ENCODE measurements around the gene TMEM147. TPM values are rescaled to one million over a fixed set of nuclear protein-coding genes. Genes with fewer than 3 reads are reported as not detected.

The TMEM147 gene
- total and polyA plus RNA-seq, 10 of the 15 experiments (the other 5 are each of a cell fraction or from before 2014, with no cell fraction given), result 53.4 to 145 (median 79.3) TPM

DNA sequence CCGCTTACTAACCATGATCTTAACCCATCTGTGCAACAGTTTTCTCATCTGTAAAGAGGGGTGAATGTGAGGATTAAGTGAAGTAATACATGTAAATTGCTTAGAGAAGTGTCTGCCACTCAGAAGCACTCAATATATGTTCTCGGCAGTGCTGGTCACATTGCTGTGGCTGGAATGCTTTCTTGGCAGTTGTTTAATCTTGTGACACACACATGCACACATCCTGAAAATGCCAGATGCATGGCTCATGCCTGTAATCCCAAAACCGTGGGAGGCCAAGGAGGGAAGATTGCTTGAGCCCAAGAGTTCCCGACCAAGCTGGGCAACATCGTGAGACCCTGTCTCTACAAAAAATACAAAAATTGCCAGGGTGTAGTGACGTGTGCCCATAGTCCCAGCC, 27.1 kb upstream of the TMEM147 start (continued):
- TF ChIP-seq, protein P1, sequence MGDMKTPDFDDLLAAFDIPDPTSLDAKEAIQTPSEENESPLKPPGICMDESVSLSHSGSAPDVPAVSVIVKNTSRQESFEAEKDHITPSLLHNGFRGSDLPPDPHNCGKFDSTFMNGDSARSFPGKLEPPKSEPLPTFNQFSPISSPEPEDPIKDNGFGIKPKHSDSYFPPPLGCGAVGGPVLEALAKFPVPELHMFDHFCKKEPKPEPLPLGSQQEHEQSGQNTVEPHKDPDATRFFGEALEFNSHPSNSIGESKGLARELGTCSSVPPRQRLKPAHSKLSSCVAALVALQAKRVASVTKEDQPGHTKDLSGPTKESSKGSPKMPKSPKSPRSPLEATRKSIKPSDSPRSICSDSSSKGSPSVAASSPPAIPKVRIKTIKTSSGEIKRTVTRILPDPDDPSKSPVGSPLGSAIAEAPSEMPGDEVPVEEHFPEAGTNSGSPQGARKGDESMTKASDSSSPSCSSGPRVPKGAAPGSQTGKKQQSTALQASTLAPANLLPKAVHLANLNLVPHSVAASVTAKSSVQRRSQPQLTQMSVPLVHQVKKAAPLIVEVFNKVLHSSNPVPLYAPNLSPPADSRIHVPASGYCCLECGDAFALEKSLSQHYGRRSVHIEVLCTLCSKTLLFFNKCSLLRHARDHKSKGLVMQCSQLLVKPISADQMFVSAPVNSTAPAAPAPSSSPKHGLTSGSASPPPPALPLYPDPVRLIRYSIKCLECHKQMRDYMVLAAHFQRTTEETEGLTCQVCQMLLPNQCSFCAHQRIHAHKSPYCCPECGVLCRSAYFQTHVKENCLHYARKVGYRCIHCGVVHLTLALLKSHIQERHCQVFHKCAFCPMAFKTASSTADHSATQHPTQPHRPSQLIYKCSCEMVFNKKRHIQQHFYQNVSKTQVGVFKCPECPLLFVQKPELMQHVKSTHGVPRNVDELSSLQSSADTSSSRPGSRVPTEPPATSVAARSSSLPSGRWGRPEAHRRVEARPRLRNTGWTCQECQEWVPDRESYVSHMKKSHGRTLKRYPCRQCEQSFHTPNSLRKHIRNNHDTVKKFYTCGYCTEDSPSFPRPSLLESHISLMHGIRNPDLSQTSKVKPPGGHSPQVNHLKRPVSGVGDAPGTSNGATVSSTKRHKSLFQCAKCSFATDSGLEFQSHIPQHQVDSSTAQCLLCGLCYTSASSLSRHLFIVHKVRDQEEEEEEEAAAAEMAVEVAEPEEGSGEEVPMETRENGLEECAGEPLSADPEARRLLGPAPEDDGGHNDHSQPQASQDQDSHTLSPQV (IDR thresholded peaks at IDR 0.05), result no peak
- TF ChIP-seq NBN (IDR thresholded peaks at IDR 0.05) (no peak), MYC (IDR thresholded peaks at IDR 0.05; ENCODE audit: insufficient read depth, insufficient read length, insufficient replicate concordance, low read length, severe bottlenecking) (no peak), BHLHE40 (IDR thresholded peaks at IDR 0.05; ENCODE audit: borderline replicate concordance in 1 of 2, low read depth in 2 of 2, low read length in 1 of 2) (no peak), YY1 (IDR thresholded peaks at IDR 0.05; ENCODE audit: low read depth, low read length) (no peak), STAT3 (IDR thresholded peaks at IDR 0.05; ENCODE audit: low read depth, low read length) (no peak), SUPT20H (IDR thresholded peaks at IDR 0.05; ENCODE audit: borderline replicate concordance, control insufficient read depth, low read depth, low read length) (no peak), BRCA1 (IDR thresholded peaks at IDR 0.05; ENCODE audit: low read depth, low read length) (no peak)
- TF ChIP-seq, protein P2, sequence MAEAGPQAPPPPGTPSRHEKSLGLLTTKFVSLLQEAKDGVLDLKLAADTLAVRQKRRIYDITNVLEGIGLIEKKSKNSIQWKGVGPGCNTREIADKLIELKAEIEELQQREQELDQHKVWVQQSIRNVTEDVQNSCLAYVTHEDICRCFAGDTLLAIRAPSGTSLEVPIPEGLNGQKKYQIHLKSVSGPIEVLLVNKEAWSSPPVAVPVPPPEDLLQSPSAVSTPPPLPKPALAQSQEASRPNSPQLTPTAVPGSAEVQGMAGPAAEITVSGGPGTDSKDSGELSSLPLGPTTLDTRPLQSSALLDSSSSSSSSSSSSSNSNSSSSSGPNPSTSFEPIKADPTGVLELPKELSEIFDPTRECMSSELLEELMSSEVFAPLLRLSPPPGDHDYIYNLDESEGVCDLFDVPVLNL (IDR thresholded peaks at IDR 0.05; ENCODE audit: low read depth, low read length), result no peak

All from GM12878 (cell line).